Measurements from ENCODE around the gene SPTBN2.

GRCh38 chr11:66694732-66695207, 34.2 kb downstream of the SPTBN2 start:
- TF ChIP-seq EZH2phosphoT487 (IDR thresholded peaks at IDR 0.05; ENCODE audit: insufficient read depth, low read depth) = no peak
- no peak for TF ChIP-seq EZH2 (IDR thresholded peaks at IDR 0.05; ENCODE audit: insufficient read depth, poor library complexity, severe bottlenecking)
